ENCODE measurements around the gene TMEM161B. TPM values are rescaled to one million over a fixed set of nuclear protein-coding genes. Genes with fewer than 3 reads are reported as not detected.
"Not testable (repeated sequence)": the region's sequence is repeated elsewhere in the genome, so short reads cannot be mapped to it uniquely, and the experiment has no call there.

TMEM161B gene
- total RNA-seq, 2 donors from 2014 or later, result 27.2 to 31.1 TPM

GRCh38 chr5:88190106-88190834 is 78.4 kb downstream of the TMEM161B start:
- no peak for ATAC-seq (replicated peaks in 1 of 2)
- H3K27me3 Mint-ChIP-seq (ENCODE audit: low read depth), result no peaks in the 10 kb centered on the region
- peak; percentile 8 to 29 for DNase-seq
- H3K4me3 Mint-ChIP-seq, result no peak overlapping the region
- H3K36me3 Mint-ChIP-seq (ENCODE audit: insufficient read depth in 2 of 2), result peaks cover 23 to 46% of the 10 kb centered on the region in 2 donors
- H3K27ac Mint-ChIP-seq, result no peak overlapping the region
- peaks cover 3 to 6% of the 10 kb centered on the region in 2 donors for H3K9me3 Mint-ChIP-seq
- H3K4me1 Mint-ChIP-seq (ENCODE audit: low read depth), result no peaks in the 10 kb centered on the region

DNA sequence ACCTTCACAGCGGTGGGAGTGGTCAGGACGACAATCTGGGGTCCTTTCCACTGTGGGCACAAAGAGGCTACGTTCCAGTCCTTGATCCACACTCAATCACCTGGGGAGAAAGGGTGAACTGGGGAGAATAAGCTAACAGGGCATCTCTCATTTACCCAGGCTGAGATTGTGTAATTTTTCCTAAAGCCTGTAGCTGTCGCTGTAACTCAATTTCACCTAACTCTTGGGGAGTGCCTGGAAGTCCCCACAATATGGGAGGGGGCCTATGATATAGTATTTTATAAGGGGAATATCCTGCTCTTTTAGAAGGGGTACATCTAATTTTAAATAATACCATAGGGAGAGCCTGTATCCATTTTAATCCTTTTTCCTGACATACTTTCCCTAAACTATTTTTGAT is 79.2 kb downstream of the TMEM161B start:
- H3K27ac Mint-ChIP-seq; DNase-seq; H3K4me1 Mint-ChIP-seq (ENCODE audit: low read depth); H3K27me3 Mint-ChIP-seq (ENCODE audit: low read depth); ATAC-seq (replicated peaks in 1 of 2); H3K9me3 Mint-ChIP-seq; H3K4me3 Mint-ChIP-seq: not testable (repeated sequence)
- peaks cover 23 to 41% of the 10 kb centered on the region in 2 donors for H3K36me3 Mint-ChIP-seq (ENCODE audit: insufficient read depth in 2 of 2)

DNA sequence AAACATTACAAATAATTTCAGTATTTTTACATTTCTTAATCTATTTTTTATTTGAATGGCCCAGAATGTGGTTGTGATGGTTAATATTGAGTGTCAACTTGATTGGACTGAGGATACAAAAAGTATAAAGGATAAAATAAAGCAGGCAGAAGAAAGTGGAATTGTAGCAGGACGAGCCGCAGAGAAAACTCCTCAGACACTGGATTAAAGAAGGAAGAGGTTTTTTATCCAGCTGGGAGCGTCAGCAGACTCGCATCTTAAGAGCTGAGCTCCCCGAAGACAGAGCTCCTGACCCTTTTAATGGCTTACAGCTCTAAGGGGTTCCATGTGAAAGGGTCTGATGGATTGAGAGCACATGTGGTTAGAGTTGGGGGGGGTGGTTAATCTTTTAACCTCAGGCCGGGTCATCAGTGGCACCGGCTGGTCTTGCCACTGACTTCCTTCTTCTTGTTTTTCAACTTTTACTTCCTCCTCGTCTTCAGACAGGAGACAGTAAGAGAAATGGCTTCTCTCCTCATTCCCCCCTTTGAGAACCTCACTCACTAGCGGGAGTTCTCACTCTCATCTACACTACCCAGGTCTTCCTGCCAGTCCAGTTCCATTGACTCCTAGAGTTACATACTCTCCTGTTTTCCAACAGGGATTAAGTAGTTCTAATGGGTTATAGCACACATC is 80.0 kb downstream of the TMEM161B start:
- H3K4me1 Mint-ChIP-seq (ENCODE audit: low read depth), result peaks cover 6% of the 10 kb centered on the region
- H3K9me3 Mint-ChIP-seq, result peaks cover 3 to 5% of the 10 kb centered on the region in 2 donors
- DNase-seq (no peak), ATAC-seq (replicated peaks in 1 of 2) (no peak)
- peaks cover 18 to 36% of the 10 kb centered on the region in 2 donors for H3K36me3 Mint-ChIP-seq (ENCODE audit: insufficient read depth in 2 of 2)
- H3K4me3 Mint-ChIP-seq, result no peak overlapping the region
- no peaks in the 10 kb centered on the region for H3K27me3 Mint-ChIP-seq (ENCODE audit: low read depth)
- H3K27ac Mint-ChIP-seq, result no peak overlapping the region

DNA sequence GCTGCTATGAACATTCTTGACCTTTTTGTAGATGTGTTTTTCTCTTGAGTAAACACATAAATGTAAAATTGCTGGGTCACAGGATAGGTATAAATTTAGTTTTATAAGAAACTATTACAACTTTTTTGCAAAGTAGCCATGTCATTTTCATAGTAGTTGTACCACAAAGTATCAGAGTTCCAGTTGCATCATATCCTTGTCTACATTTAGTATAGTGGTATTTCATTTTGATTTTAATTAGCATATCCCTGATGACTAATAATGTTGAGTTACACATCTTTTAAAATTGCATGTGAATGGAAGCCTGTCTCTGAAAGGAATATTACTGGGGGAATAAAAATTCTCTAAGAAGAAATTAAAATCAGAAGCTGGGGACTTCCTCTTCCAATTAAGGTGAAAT is 85.4 kb downstream of the TMEM161B start:
- Mint-ChIP-seq H3K9me3 (peaks cover 1 to 3% of the 10 kb centered on the region in 2 donors), H3K36me3 (ENCODE audit: insufficient read depth in 2 of 2) (peaks cover 3 to 4% of the 10 kb centered on the region in 2 donors), H3K4me3 (no peak overlapping the region), H3K27ac (peak overlapping the region; percentile 38), H3K4me1 (ENCODE audit: low read depth) (peaks cover 11% of the 10 kb centered on the region), H3K27me3 (ENCODE audit: low read depth) (no peaks in the 10 kb centered on the region)
- DNase-seq, result no peak
- peak; percentile 53 to 65 for ATAC-seq (replicated peaks in 1 of 2)

DNA sequence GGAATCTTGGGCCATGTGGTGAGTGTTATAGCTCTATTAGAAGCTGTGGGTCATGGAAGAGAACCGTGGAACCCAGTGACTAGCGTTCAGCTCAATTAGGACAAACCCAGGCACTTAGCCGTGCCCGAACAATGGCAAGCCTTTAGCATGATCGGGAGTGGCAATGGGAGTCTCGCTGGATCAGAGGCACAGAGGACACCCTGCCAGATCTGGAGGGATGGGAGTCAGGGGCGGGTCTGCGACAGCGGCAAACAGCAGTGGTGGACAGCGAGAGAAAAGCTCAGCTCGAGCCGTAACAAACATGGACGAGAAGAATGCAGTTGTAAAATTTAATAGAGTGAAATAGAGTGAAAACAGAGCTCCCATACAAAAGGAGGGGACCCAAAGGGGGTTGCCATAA is 91.2 kb downstream of the TMEM161B start:
- not testable (repeated sequence) for H3K36me3 Mint-ChIP-seq (ENCODE audit: insufficient read depth in 2 of 2); DNase-seq

GRCh38 chr5:88172847-88173758 is 95.5 kb downstream of the TMEM161B start:
- Mint-ChIP-seq H3K27ac (no peak overlapping the region), H3K27me3 (ENCODE audit: low read depth) (peaks cover 37% of the 10 kb centered on the region), H3K9me3 (peaks cover 13 to 20% of the 10 kb centered on the region in 2 donors), H3K4me3 (no peak overlapping the region), H3K4me1 (ENCODE audit: low read depth) (no peaks in the 10 kb centered on the region), H3K36me3 (ENCODE audit: insufficient read depth in 2 of 2) (peaks cover 4 to 18% of the 10 kb centered on the region in 2 donors)
- no peak for DNase-seq
- ATAC-seq (replicated peaks in 1 of 2), result no peak

More for the DNA sequence above, 91.2 kb downstream of the TMEM161B start:
- H3K4me3 Mint-ChIP-seq; H3K27me3 Mint-ChIP-seq (ENCODE audit: low read depth); H3K4me1 Mint-ChIP-seq (ENCODE audit: low read depth); ATAC-seq (replicated peaks in 1 of 2); H3K9me3 Mint-ChIP-seq; H3K27ac Mint-ChIP-seq: not testable (repeated sequence)

DNA sequence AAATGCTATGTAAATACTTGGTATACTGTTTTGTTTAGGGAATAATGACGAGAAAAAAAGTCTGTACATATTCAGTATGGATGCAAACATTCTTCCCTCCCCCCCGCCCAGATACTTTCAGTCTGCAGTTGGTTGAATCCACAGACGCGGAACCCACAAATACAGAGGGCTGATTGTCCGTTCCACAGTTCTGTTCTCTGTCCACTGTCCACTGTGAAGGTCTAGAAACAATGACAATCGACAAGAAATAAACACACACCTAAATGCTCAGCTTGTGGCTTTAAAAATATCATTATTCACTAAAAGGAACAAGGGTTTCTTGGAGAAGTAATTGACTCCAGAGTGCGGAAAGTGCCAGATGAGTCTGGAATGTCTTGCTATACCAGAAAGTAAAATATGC is 109.1 kb downstream of the TMEM161B start:
- Mint-ChIP-seq H3K4me3 (no peak overlapping the region), H3K9me3 (peaks cover 3% of the 10 kb centered on the region in 2 donors)

DNA sequence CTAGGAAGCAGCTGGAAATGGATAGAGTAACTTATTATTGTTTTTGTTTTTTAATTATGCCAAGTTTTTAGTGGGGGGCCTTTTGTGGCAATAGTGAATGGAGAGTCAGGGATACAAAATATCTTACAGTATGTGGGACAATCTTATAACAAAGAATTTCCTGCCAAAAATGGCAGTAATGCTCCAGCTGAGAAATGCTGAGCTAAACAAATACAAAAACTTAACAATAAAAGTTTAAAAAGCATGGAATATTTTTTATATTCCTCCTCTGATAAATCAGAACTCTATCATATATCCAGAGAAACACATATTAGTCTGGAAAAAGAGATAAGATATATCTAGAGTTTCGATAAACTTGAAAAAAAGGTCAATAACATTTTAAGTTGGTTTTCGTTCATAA is 110.6 kb downstream of the TMEM161B start:
- peaks cover 3 to 5% of the 10 kb centered on the region in 2 donors for H3K9me3 Mint-ChIP-seq
- ATAC-seq (replicated peaks in 1 of 2) (no peak), DNase-seq (no peak)
- H3K27ac Mint-ChIP-seq, result no peak overlapping the region
- no peak overlapping the region for H3K4me3 Mint-ChIP-seq
- peaks cover 11% of the 10 kb centered on the region for H3K27me3 Mint-ChIP-seq (ENCODE audit: low read depth)
- no peaks in the 10 kb centered on the region for H3K4me1 Mint-ChIP-seq (ENCODE audit: low read depth)
- H3K36me3 Mint-ChIP-seq (ENCODE audit: insufficient read depth in 2 of 2), result no peaks in the 10 kb centered on the region

More for the DNA sequence above, 109.1 kb downstream of the TMEM161B start:
- Mint-ChIP-seq H3K4me1 (ENCODE audit: low read depth) (no peaks in the 10 kb centered on the region), H3K27me3 (ENCODE audit: low read depth) (peaks cover under 1% of the 10 kb centered on the region), H3K27ac (no peak overlapping the region), H3K36me3 (ENCODE audit: insufficient read depth in 2 of 2) (no peaks in the 10 kb centered on the region)
- ATAC-seq (replicated peaks in 1 of 2) (no peak), DNase-seq (no peak)

DNA sequence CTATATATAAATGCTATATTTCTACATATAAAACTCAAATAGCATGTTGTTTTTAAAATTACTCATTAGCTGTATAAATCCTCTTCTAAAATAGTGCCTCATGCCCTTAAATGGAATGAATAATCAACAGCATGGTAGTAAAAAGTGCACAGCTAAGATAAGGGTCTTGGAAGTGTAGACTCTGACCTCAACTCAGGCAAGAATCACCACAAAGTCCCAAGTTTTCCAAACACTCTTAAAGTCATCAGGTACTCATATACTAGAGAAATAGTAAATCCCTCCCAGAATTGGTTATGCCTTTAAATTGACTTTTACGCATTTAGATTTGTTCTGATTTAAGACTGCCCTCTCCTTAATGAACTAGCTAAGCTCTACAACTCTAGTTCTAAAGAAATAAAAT is 113.8 kb downstream of the TMEM161B start:
- H3K4me1 Mint-ChIP-seq (ENCODE audit: low read depth), result no peaks in the 10 kb centered on the region
- H3K4me3 Mint-ChIP-seq, result no peak overlapping the region
- H3K27me3 Mint-ChIP-seq (ENCODE audit: low read depth), result peaks cover 13% of the 10 kb centered on the region
- peaks cover 5 to 6% of the 10 kb centered on the region in 2 donors for H3K36me3 Mint-ChIP-seq (ENCODE audit: insufficient read depth in 2 of 2)
- DNase-seq (no peak), ATAC-seq (replicated peaks in 1 of 2) (no peak)
- peaks cover 2 to 6% of the 10 kb centered on the region in 2 donors for H3K9me3 Mint-ChIP-seq
- no peak overlapping the region for H3K27ac Mint-ChIP-seq

GRCh38 chr5:88150747-88151146 is 117.9 kb downstream of the TMEM161B start:
- H3K4me3 Mint-ChIP-seq, result no peak overlapping the region
- H3K9me3 Mint-ChIP-seq, result peaks cover 2 to 6% of the 10 kb centered on the region in 2 donors
- peaks cover 42% of the 10 kb centered on the region for H3K27me3 Mint-ChIP-seq (ENCODE audit: low read depth)
- peaks cover 5 to 6% of the 10 kb centered on the region in 2 donors for H3K36me3 Mint-ChIP-seq (ENCODE audit: insufficient read depth in 2 of 2)
- H3K27ac Mint-ChIP-seq, result no peak overlapping the region
- no peak for DNase-seq
- H3K4me1 Mint-ChIP-seq (ENCODE audit: low read depth), result peaks cover 2% of the 10 kb centered on the region
- ATAC-seq (replicated peaks in 1 of 2), result no peak

GRCh38 chr5:88145611-88146467 is 122.8 kb downstream of the TMEM161B start:
- H3K27me3 Mint-ChIP-seq (ENCODE audit: low read depth), result peaks cover 30% of the 10 kb centered on the region

DNA sequence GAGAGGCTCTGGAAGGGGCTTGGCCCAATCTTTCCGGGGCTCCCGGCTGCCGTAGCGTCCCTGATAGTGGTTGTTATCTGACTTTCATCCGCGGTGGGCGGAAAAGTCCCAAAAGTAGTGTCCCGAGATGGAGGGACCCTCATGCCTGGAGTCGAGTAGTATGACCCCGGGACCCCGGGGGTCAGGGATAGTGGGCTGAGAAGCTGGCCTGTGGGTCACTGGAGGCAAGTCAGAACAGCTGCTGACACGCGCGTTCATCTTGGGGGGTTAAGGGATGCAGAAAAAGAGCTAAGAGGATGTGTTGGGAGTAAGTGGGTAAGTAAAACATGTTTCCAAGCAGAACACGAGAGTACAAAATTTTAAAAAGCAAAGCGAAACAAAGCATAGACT is 123.4 kb downstream of the TMEM161B start:
- Mint-ChIP-seq H3K27me3 (ENCODE audit: low read depth) (peaks cover 30% of the 10 kb centered on the region), H3K4me1 (ENCODE audit: low read depth) (peaks cover 10% of the 10 kb centered on the region), H3K4me3 (peak overlapping the region in 1 of 2 donors; percentile 74), H3K9me3 (no peaks in the 10 kb centered on the region), H3K27ac (no peak overlapping the region), H3K36me3 (ENCODE audit: insufficient read depth in 2 of 2) (peaks cover under 1 to 2% of the 10 kb centered on the region in 2 donors)
- ATAC-seq (replicated peaks in 1 of 2) (no peak), DNase-seq (no peak)

More at GRCh38 chr5:88145611-88146467, 122.8 kb downstream of the TMEM161B start:
- no peak for ATAC-seq (replicated peaks in 1 of 2)
- no peaks in the 10 kb centered on the region for H3K9me3 Mint-ChIP-seq
- H3K36me3 Mint-ChIP-seq (ENCODE audit: insufficient read depth in 2 of 2), result peaks cover 0 to 2% of the 10 kb centered on the region in 2 donors
- peaks cover 10% of the 10 kb centered on the region for H3K4me1 Mint-ChIP-seq (ENCODE audit: low read depth)
- peak; percentile 9 to 12 for DNase-seq
- no peak overlapping the region for H3K27ac Mint-ChIP-seq
- peak overlapping the region in 1 of 2 donors; percentile 74 for H3K4me3 Mint-ChIP-seq

Data from activated T-cell treated with anti-CD3 and anti-CD28 coated beads, Interleukin-2, amount 50 U/mL, for 72 hours (primary cell).